HEK293 (cell line): ENCODE data around the gene MPDU1.

ENCODE experiments used
- EGR2 ChIP-seq: fragments of 450-650 bp; formaldehyde crosslinking; IDR thresholded peaks from 2 replicates; pipeline ENCODE4 v1.5.1; 2016; ENCODE audit warnings: low read depth, missing biosample characterization, missing genetic modification characterization
- ELK4 ChIP-seq: IDR thresholded peaks from 2 replicates; pipeline ENCODE4 v1.6.1; 2011; ENCODE audit warnings: mild to moderate bottlenecking, low read depth, low read length, borderline replicate concordance
- FEZF1 ChIP-seq: fragments of 450-650 bp; formaldehyde crosslinking; IDR thresholded peaks from 2 replicates; pipeline ENCODE4 v1.5.1; 2016; ENCODE audit warnings: missing biosample characterization, missing genetic modification characterization
- HOXC10 ChIP-seq: sonication (generic); formaldehyde crosslinking; IDR thresholded peaks from 2 replicates; pipeline ENCODE4 v1.8.1; 2023; ENCODE audit warnings: mild to moderate bottlenecking, missing genetic modification reagents
- IKZF3 ChIP-seq: fragments of 450-650 bp; IDR thresholded peaks from 2 replicates; pipeline ENCODE4 v1.5.0; 2018; ENCODE audit warnings: missing biosample characterization, mild to moderate bottlenecking, missing genetic modification characterization, moderate library complexity
- PRDM1 ChIP-seq: fragments of 450-650 bp; formaldehyde crosslinking; IDR thresholded peaks from 2 replicates; pipeline ENCODE4; 2016; ENCODE audit warnings: missing biosample characterization, missing genetic modification characterization
- PRDM2 ChIP-seq: fragments of 450-650 bp; formaldehyde crosslinking; IDR thresholded peaks from 2 replicates; pipeline ENCODE4 v1.5.1; 2016; ENCODE audit warnings: missing biosample characterization, missing genetic modification characterization, borderline replicate concordance
- PRDM4 ChIP-seq: fragments of 450-650 bp; formaldehyde crosslinking; IDR thresholded peaks from 2 replicates; pipeline ENCODE4 v1.5.1; 2017; ENCODE audit warnings: missing biosample characterization, missing genetic modification characterization
- RBAK ChIP-seq: fragments of 450-650 bp; formaldehyde crosslinking; IDR thresholded peaks from 2 replicates; pipeline ENCODE4 v1.5.1; 2016; ENCODE audit warnings: missing biosample characterization, missing genetic modification characterization
- SCRT2 ChIP-seq: fragments of 450-650 bp; formaldehyde crosslinking; IDR thresholded peaks from 2 replicates; pipeline ENCODE4 v1.5.1; 2016; ENCODE audit warnings: missing biosample characterization, missing genetic modification characterization
- ZBTB1 ChIP-seq: fragments of 450-650 bp; formaldehyde crosslinking; IDR thresholded peaks from 2 replicates; pipeline ENCODE4 v1.5.1; 2016; ENCODE audit warnings: missing biosample characterization, missing genetic modification characterization
- ZBTB21 ChIP-seq: fragments of 450-650 bp; formaldehyde crosslinking; IDR thresholded peaks from 2 replicates; pipeline ENCODE4 v1.5.1; 2017; ENCODE audit warnings: missing biosample characterization, missing genetic modification characterization
- ZBTB6 ChIP-seq: fragments of 450-650 bp; formaldehyde crosslinking; IDR thresholded peaks from 2 replicates; pipeline ENCODE4 v1.5.1; 2017; ENCODE audit warnings: missing biosample characterization, missing genetic modification characterization
- ZNF211 ChIP-seq: fragments of 450-650 bp; formaldehyde crosslinking; IDR thresholded peaks from 2 replicates; pipeline ENCODE4 v1.5.1; 2016; ENCODE audit warnings: low read depth, missing biosample characterization, missing genetic modification characterization
- ZNF221 ChIP-seq: fragments of 450-650 bp; formaldehyde crosslinking; IDR thresholded peaks from 2 replicates; pipeline ENCODE4 v1.5.1; 2017; ENCODE audit warnings: missing biosample characterization, missing genetic modification characterization, borderline replicate concordance
- ZNF239 ChIP-seq: fragments of 450-650 bp; formaldehyde crosslinking; IDR thresholded peaks from 2 replicates; pipeline ENCODE4 v1.5.1; 2016; ENCODE audit warnings: missing biosample characterization, missing genetic modification characterization
- ZNF24 ChIP-seq: fragments of 450-650 bp; formaldehyde crosslinking; IDR thresholded peaks from 2 replicates; pipeline ENCODE4 v1.5.1; 2016; ENCODE audit warnings: missing biosample characterization, missing genetic modification characterization
- ZNF248 ChIP-seq: fragments of 450-650 bp; formaldehyde crosslinking; IDR thresholded peaks from 2 replicates; pipeline ENCODE4 v1.5.1; 2017; ENCODE audit warnings: missing biosample characterization, missing genetic modification characterization
- ZNF274 ChIP-seq, 2 experiments: fragments of 200-500 bp in 1 of 2; fragments of 450-650 bp in 1 of 2; sonication (Bioruptor generic) in 1 of 2; formaldehyde crosslinking in 1 of 2; IDR thresholded peaks; 2 replicates each; pipeline versions ENCODE4 v1.5.1 to v1.6.1; 2014 to 2016; ENCODE audit warnings: borderline replicate concordance in 1 of 2, inconsistent platforms in 1 of 2, low read length in 1 of 2, missing biosample characterization in 1 of 2, missing genetic modification characterization in 1 of 2
- ZNF311 ChIP-seq: fragments of 450-650 bp; formaldehyde crosslinking; IDR thresholded peaks from 2 replicates; pipeline ENCODE4 v1.5.1; 2017; ENCODE audit warnings: missing biosample characterization, missing genetic modification characterization, borderline replicate concordance
- ZNF335 ChIP-seq: fragments of 450-650 bp; formaldehyde crosslinking; conservative IDR thresholded peaks from 2 replicates; pipeline ENCODE4 v1.5.1; 2016; ENCODE audit warnings: missing biosample characterization, missing genetic modification characterization
- ZNF350 ChIP-seq: fragments of 450-650 bp; formaldehyde crosslinking; IDR thresholded peaks from 2 replicates; pipeline ENCODE4 v1.5.0; 2017; ENCODE audit warnings: missing biosample characterization, mild to moderate bottlenecking, missing genetic modification characterization
- ZNF354C ChIP-seq: fragments of 450-650 bp; formaldehyde crosslinking; IDR thresholded peaks from 2 replicates; pipeline ENCODE4 v1.5.1; 2016; ENCODE audit warnings: missing biosample characterization, missing genetic modification characterization, low read depth, borderline replicate concordance
- ZNF426 ChIP-seq: fragments of 450-650 bp; formaldehyde crosslinking; IDR thresholded peaks from 2 replicates; pipeline ENCODE4 v1.5.1; 2017; ENCODE audit warnings: missing biosample characterization, missing genetic modification characterization, mild to moderate bottlenecking, inconsistent platforms, moderate library complexity
- ZNF488 ChIP-seq: fragments of 450-650 bp; formaldehyde crosslinking; IDR thresholded peaks from 2 replicates; pipeline ENCODE4 v1.5.1; 2016; ENCODE audit warnings: missing biosample characterization, missing genetic modification characterization
- ZNF561 ChIP-seq: fragments of 450-650 bp; IDR thresholded peaks from 2 replicates; pipeline ENCODE4 v1.5.1; 2018; ENCODE audit warnings: missing biosample characterization, missing genetic modification characterization, borderline replicate concordance
- ZNF571 ChIP-seq: fragments of 450-650 bp; formaldehyde crosslinking; IDR thresholded peaks from 2 replicates; pipeline ENCODE4 v1.5.0; 2017; ENCODE audit warnings: missing biosample characterization, missing genetic modification characterization
- ZNF768 ChIP-seq: fragments of 450-650 bp; formaldehyde crosslinking; IDR thresholded peaks from 2 replicates; pipeline ENCODE4 v1.5.1; 2018; ENCODE audit warnings: missing biosample characterization, mild to moderate bottlenecking, missing genetic modification characterization
- ZNF777 ChIP-seq: fragments of 450-650 bp; formaldehyde crosslinking; IDR thresholded peaks from 2 replicates; pipeline ENCODE4 v1.5.1; 2017; ENCODE audit warnings: missing biosample characterization, missing genetic modification characterization, borderline replicate concordance

MPDU1 gene

GRCh38 chr17:7561589-7562207 is 22.0 kb upstream of the MPDU1 start, which contains the start of gene SENP3 (continued):
- TF ChIP-seq PRDM2 (tag by site-specific recombination) (no peak), ZNF350 (no peak), ZBTB21 (tag by site-specific recombination) (no peak), ZNF248 (tag by site-specific recombination) (no peak), ZNF561 (no peak; the same call in 1 of the 2 replicates), ZNF24 (tag by site-specific recombination) (no peak), ELK4 (no peak), PRDM4 (no peak; the same call in 1 of the 2 replicates), ZNF274 (IDR thresholded peaks at IDR 0.05; ENCODE audit: low read length) (no peak), ZNF274 (tag by site-specific recombination; IDR thresholded peaks at IDR 0.05; ENCODE audit: borderline replicate concordance) (no peak), IKZF3 (tag by site-specific recombination) (no peak), ZNF488 (tag by site-specific recombination) (no peak), EGR2 (tag by site-specific recombination) (peak; percentile 67), PRDM1 (no peak), ZNF571 (tag by site-specific recombination) (no peak), ZNF426 (tag by site-specific recombination) (no peak), ZNF211 (tag by site-specific recombination) (no peak), FEZF1 (no peak), ZNF311 (tag by site-specific recombination) (no peak), ZBTB1 (tag by site-specific recombination) (no peak), ZNF239 (tag by site-specific recombination) (no peak), RBAK (tag by site-specific recombination) (no peak), SCRT2 (tag by site-specific recombination) (no peak), ZNF768 (tag by site-specific recombination) (no peak), ZNF777 (tag by site-specific recombination) (no peak), HOXC10 (CRISPR knock-in tag) (no peak; the same call in 1 of the 2 replicates), ZNF354C (tag by site-specific recombination) (no peak), ZNF335 (tag by site-specific recombination) (peak; percentile 65; the same call in 1 of the 2 replicates), ZNF221 (tag by site-specific recombination) (no peak), ZBTB6 (no peak)
